ENCODE data around the gene VSIG8.

GRCh38 chr1:159866905-159867663 is 4.6 kb upstream of the VSIG8 start:
- TF ChIP-seq CTCF (IDR thresholded peaks at IDR 0.05; ENCODE audit: insufficient read depth, low read length), result no peak
- no peak for TF ChIP-seq POLR2AphosphoS5 (IDR thresholded peaks at IDR 0.05; ENCODE audit: low read depth)
- no peak for TF ChIP-seq GABPA (IDR thresholded peaks at IDR 0.05; ENCODE audit: low read depth)
- TF ChIP-seq, protein P1, sequence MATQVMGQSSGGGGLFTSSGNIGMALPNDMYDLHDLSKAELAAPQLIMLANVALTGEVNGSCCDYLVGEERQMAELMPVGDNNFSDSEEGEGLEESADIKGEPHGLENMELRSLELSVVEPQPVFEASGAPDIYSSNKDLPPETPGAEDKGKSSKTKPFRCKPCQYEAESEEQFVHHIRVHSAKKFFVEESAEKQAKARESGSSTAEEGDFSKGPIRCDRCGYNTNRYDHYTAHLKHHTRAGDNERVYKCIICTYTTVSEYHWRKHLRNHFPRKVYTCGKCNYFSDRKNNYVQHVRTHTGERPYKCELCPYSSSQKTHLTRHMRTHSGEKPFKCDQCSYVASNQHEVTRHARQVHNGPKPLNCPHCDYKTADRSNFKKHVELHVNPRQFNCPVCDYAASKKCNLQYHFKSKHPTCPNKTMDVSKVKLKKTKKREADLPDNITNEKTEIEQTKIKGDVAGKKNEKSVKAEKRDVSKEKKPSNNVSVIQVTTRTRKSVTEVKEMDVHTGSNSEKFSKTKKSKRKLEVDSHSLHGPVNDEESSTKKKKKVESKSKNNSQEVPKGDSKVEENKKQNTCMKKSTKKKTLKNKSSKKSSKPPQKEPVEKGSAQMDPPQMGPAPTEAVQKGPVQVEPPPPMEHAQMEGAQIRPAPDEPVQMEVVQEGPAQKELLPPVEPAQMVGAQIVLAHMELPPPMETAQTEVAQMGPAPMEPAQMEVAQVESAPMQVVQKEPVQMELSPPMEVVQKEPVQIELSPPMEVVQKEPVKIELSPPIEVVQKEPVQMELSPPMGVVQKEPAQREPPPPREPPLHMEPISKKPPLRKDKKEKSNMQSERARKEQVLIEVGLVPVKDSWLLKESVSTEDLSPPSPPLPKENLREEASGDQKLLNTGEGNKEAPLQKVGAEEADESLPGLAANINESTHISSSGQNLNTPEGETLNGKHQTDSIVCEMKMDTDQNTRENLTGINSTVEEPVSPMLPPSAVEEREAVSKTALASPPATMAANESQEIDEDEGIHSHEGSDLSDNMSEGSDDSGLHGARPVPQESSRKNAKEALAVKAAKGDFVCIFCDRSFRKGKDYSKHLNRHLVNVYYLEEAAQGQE (IDR thresholded peaks at IDR 0.05; ENCODE audit: insufficient replicate concordance, low read depth), result no peak
